GM19023 (cell line): ENCODE measurements around the gene MDGA2.
"Not testable (repeated sequence)": the region's sequence is repeated elsewhere in the genome, so short reads cannot be mapped to it uniquely, and the experiment has no call there.

Experiments used
- ATAC-seq: cut with Tn5 transposase; IDR thresholded peaks from one replicate; pipeline ENCODE4 v1.9.1; 2021; ENCODE audit warnings: mild to moderate bottlenecking, moderate library complexity; ENCODE audit not compliant: unreplicated experiment

The MDGA2 gene

GRCh38 chr14:47624126-47624525 is 51.3 kb downstream of the MDGA2 start:
- ATAC-seq: not testable (repeated sequence)

- no peak for ATAC-seq
These were observed 56.0 kb downstream of the MDGA2 start for GRCh38 chr14:47619392-47619791.

GRCh38 chr14:47606566-47606965 is 68.8 kb downstream of the MDGA2 start:
- no peak for ATAC-seq

GRCh38 chr14:47596860-47597259 is 78.5 kb downstream of the MDGA2 start:
- no peak for ATAC-seq

- peak; percentile 83 for ATAC-seq
These were observed 79.2 kb downstream of the MDGA2 start for GRCh38 chr14:47596232-47596631.

GRCh38 chr14:47595552-47595951 is 79.9 kb downstream of the MDGA2 start:
- no peak for ATAC-seq

GRCh38 chr14:47590767-47591495 is 84.5 kb downstream of the MDGA2 start:
- ATAC-seq: no peak

GRCh38 chr14:47585447-47585846 is 90.0 kb downstream of the MDGA2 start:
- no peak for ATAC-seq

- ATAC-seq: no peak
These were observed 108.1 kb downstream of the MDGA2 start for GRCh38 chr14:47567273-47567672.

- ATAC-seq: no peak
These were observed 117.5 kb downstream of the MDGA2 start for GRCh38 chr14:47557894-47558293.

GRCh38 chr14:47555333-47555732 is 120.1 kb downstream of the MDGA2 start:
- no peak for ATAC-seq

- ATAC-seq: no peak
These were observed 125.5 kb downstream of the MDGA2 start for GRCh38 chr14:47549886-47550285.

- no peak for ATAC-seq
These were observed 131.9 kb downstream of the MDGA2 start for GRCh38 chr14:47543459-47543858.

GRCh38 chr14:47541662-47542061 is 133.7 kb downstream of the MDGA2 start:
- no peak for ATAC-seq

- ATAC-seq: no peak
These were observed 136.4 kb downstream of the MDGA2 start for GRCh38 chr14:47539031-47539461.

GRCh38 chr14:47536341-47536740 is 139.1 kb downstream of the MDGA2 start:
- ATAC-seq: no peak

GRCh38 chr14:47526591-47527244 is 148.7 kb downstream of the MDGA2 start:
- no peak for ATAC-seq

- ATAC-seq: no peak
These were observed 150.9 kb downstream of the MDGA2 start for GRCh38 chr14:47524524-47524923.

- ATAC-seq: no peak
These were observed 155.0 kb downstream of the MDGA2 start for GRCh38 chr14:47520382-47520781.

- ATAC-seq: no peak
These were observed 163.6 kb downstream of the MDGA2 start for GRCh38 chr14:47511829-47512228.

- ATAC-seq: no peak
These were observed 165.4 kb downstream of the MDGA2 start for GRCh38 chr14:47509957-47510356.

GRCh38 chr14:47507861-47508260 is 167.5 kb downstream of the MDGA2 start:
- ATAC-seq: no peak
